ENCODE results near the gene ZNF394. TPM values are rescaled to one million over a fixed set of nuclear protein-coding genes. Genes with fewer than 3 reads are reported as not detected.

ZNF394 gene
- total RNA-seq, 1 experiment from 2014 or later, result 22.1 TPM

DNA sequence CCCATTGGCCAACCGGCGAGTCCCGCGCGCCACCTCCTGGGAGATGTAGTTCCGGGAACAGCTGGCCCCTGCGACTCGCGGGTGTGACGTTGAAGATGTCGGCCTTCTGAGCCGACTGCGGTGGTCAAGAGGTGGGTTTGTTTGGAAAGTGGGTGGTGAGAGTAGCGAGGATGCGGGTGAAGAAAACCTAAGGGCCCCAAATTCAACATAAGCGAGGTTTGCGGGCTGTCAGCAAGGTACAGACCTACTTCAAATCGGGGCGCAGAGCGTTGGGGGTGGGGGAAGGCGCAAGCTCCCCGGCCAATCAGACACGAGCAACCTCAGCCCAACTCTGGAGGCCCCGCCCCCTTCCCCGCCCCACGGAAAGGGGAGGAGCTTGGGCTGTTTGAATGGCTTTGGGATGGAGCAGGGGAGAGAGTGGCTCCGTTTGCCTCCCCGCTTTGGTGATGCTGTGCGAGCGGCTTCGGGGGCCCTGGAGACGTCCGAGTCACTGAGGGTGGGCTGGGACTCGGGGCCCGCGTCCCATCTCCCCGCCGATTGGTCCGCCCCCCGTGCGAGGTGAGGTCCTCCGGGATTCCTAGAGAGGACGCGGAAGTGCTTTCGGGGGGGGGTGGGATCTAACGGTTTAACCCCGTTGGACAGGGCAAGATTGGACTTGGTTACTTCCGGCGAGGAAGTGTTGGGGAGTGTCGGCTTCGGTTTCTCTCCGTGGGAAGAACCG lies 4.7 kb upstream of the ZNF394 start, which contains the start of gene ZKSCAN5:
ZKSCAN5 (plus strand) TSS at position 60 of the 721 bp plus-strand sequence. CDS start 1,383 bp downstream, outside the sequence.
- Histone ChIP-seq H4K20me1 (ENCODE audit: insufficient read depth) (no peaks in the 10 kb centered on the region), H3K9me2 (ENCODE audit: insufficient read depth) (no peaks in the 10 kb centered on the region), H3K36me3 (ENCODE audit: control insufficient read depth in 1 of 2, insufficient read depth in 2 of 2, low read length in 2 of 2) (no peaks in the 10 kb centered on the region; a peak in 1 of 4 replicates), H3K4me3 (replicated peaks in 1 of 2; ENCODE audit: low read depth in 1 of 2, low read length in 2 of 2) (peak within 1 kb of the TSS; percentile 87 to 95), H3K4me1 (ENCODE audit: control insufficient read depth in 1 of 2, insufficient read depth in 2 of 2, low read length in 2 of 2) (peaks cover 11 to 23% of the 10 kb centered on the region in 2 experiments; a peak in 3 of 4 replicates), H2AFZ (ENCODE audit: low read depth, low read length, poor library complexity, severe bottlenecking) (no peak within 1 kb of the TSS), H3K9me3 (ENCODE audit: control insufficient read depth in 1 of 2, insufficient read depth in 1 of 2, low read depth in 1 of 2, low read length in 2 of 2) (no peaks in the 10 kb centered on the region), H3K79me2 (ENCODE audit: insufficient read depth, low read length) (peaks cover 30% of the 10 kb centered on the region), H3K9ac (ENCODE audit: low read length) (peak within 1 kb of the TSS; percentile 68), H3K27ac (ENCODE audit: low read depth, low read length) (peak within 1 kb of the TSS; percentile 82), H3K27me3 (ENCODE audit: insufficient read depth, low read length) (no peaks in the 10 kb centered on the region), H3K4me2 (ENCODE audit: low read length) (peak within 1 kb of the TSS; percentile 92)
- RAD21 ChIA-PET (ENCODE audit: low non-redundant PET in 1 of 2, low total read pairs in 2 of 2, uncharacterized antibody in 2 of 2, unreplicated experiment in 2 of 2), result no interaction called here
- intact Hi-C loops (cut with micrococcal nuclease), result loop anchor here (2.0 to 5.0 kb wide), 2 partner anchors 48 to 113 kb away; partner anchors contain the start of genes FAM200A and ZSCAN25
- DNase-seq (ENCODE audit: low read depth, low spot score), result peak; percentile 94
- ATAC-seq, result peak; percentile 81
- TF ChIP-seq POLR2A (IDR thresholded peaks at IDR 0.05; ENCODE audit: borderline replicate concordance, extremely low read depth, insufficient read depth, insufficient read length) (peak; percentile 76), YY1 (IDR thresholded peaks at IDR 0.05; ENCODE audit: extremely low read depth, insufficient replicate concordance, low read depth, low read length) (peak; percentile 51), POLR2AphosphoS5 (IDR thresholded peaks at IDR 0.05; ENCODE audit: low read depth, low read length) (peak; percentile 96), CEBPB (IDR thresholded peaks at IDR 0.05; ENCODE audit: low read depth) (no peak)
- TF ChIP-seq, protein P1, sequence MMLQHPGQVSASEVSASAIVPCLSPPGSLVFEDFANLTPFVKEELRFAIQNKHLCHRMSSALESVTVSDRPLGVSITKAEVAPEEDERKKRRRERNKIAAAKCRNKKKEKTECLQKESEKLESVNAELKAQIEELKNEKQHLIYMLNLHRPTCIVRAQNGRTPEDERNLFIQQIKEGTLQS (IDR thresholded peaks at IDR 0.05), result no peak
- TF ChIP-seq, protein P2, sequence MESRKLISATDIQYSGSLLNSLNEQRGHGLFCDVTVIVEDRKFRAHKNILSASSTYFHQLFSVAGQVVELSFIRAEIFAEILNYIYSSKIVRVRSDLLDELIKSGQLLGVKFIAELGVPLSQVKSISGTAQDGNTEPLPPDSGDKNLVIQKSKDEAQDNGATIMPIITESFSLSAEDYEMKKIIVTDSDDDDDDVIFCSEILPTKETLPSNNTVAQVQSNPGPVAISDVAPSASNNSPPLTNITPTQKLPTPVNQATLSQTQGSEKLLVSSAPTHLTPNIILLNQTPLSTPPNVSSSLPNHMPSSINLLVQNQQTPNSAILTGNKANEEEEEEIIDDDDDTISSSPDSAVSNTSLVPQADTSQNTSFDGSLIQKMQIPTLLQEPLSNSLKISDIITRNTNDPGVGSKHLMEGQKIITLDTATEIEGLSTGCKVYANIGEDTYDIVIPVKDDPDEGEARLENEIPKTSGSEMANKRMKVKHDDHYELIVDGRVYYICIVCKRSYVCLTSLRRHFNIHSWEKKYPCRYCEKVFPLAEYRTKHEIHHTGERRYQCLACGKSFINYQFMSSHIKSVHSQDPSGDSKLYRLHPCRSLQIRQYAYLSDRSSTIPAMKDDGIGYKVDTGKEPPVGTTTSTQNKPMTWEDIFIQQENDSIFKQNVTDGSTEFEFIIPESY (IDR thresholded peaks at IDR 0.05; ENCODE audit: extremely low read depth, insufficient replicate concordance, low read length), result peak; percentile 89
- TF ChIP-seq, protein P3, sequence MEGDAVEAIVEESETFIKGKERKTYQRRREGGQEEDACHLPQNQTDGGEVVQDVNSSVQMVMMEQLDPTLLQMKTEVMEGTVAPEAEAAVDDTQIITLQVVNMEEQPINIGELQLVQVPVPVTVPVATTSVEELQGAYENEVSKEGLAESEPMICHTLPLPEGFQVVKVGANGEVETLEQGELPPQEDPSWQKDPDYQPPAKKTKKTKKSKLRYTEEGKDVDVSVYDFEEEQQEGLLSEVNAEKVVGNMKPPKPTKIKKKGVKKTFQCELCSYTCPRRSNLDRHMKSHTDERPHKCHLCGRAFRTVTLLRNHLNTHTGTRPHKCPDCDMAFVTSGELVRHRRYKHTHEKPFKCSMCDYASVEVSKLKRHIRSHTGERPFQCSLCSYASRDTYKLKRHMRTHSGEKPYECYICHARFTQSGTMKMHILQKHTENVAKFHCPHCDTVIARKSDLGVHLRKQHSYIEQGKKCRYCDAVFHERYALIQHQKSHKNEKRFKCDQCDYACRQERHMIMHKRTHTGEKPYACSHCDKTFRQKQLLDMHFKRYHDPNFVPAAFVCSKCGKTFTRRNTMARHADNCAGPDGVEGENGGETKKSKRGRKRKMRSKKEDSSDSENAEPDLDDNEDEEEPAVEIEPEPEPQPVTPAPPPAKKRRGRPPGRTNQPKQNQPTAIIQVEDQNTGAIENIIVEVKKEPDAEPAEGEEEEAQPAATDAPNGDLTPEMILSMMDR (IDR thresholded peaks at IDR 0.05 in 2 of 3, conservative IDR thresholded peaks at IDR 0.05 in 1 of 3; ENCODE audit: borderline replicate concordance in 1 of 3, insufficient read depth in 1 of 3, low read depth in 2 of 3, low read length in 2 of 3), result no peak
- CTCF ChIA-PET, result interaction anchor here (1.0 kb wide), 1 partner anchor 21 kb away, joined by 5 read pairs; no protein-coding TSS in a partner anchor
- POLR2A ChIA-PET, result interaction anchor here (0.7 to 1.7 kb wide), 9 partner anchors 16 to 111 kb away, joined by 3 to 8 read pairs (median 5); partner anchors contain the start of genes BUD31, FAM200A, PDAP1 and ZNF655
- BruUV-seq (replicated peaks), result no TSS peak

Measured in HCT116 (cell line).